Mesendoderm (in vitro differentiated cells): Measurements from ENCODE around the gene AHR. TPM values are rescaled to one million over a fixed set of nuclear protein-coding genes. Genes with fewer than 3 reads are reported as not detected.

Experiments used
- small RNA-seq: library from polyadenylated mRNA; stranded (forward); fragments of <200 nt; extraction: miRNeasy Mini kit (QIAGEN cat#:217004); gene quantifications from one replicate; pipeline ENCODE3, GENCODE V24; 2013; ENCODE audit not compliant: insufficient read depth

AHR gene

Small RNAs within 50 kb of the gene (small RNA-seq; reads per million reads assigned to genes)
- gene RF00092 = not detected
